Breast epithelium (tissue), 3 donors: ENCODE results near the gene DRAP1.

ENCODE experiments used
- POLR2A ChIP-seq: fragments of 450-650 bp; IDR thresholded peaks from one replicate; pipeline ENCODE4 v1.6.1; 2016; ENCODE audit warnings: antibody characterized with exemption, mild to moderate bottlenecking, moderate library complexity
- POLR2AphosphoS5 ChIP-seq, 3 donors: sonication (generic); formaldehyde crosslinking; IDR thresholded peaks; one replicate each; pipeline ENCODE4 v1.6.1; 2017; ENCODE audit warnings: antibody characterized with exemption in 3 of 3
- TF ChIP-seq, protein P1 (sequence below), 3 donors: fragments of 450-650 bp; IDR thresholded peaks; one replicate each; pipeline ENCODE4 v1.5.1; 2016 to 2017; ENCODE audit warnings: antibody characterized with exemption in 3 of 3, mild to moderate bottlenecking in 3 of 3, moderate library complexity in 3 of 3

DNA sequence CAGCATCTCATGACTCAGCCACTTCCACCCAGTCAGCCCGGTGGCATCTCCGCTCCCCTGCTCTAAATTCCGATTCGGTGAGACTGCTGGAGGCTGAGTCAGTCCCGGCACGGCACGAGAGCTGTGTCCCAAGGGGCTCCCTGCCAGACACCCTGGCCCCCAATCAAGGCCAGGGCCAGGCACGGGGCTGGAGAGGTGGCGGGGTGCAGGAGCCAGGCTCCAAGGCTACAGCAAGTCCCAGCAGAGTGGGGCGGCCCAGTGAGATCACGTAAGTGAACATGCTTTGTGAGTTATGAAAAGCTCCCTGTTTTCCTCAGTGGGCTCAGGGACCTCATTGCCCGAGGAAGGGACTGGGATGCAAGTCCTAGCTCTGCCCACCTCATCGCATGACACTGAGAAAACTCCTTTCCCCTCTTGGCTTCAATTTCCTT, 3.4 kb upstream of the DRAP1 start:
- peak; percentile 42 to 92 (median 65) for TF ChIP-seq POLR2AphosphoS5 (IDR thresholded peaks at IDR 0.05)
- TF ChIP-seq, protein P1, sequence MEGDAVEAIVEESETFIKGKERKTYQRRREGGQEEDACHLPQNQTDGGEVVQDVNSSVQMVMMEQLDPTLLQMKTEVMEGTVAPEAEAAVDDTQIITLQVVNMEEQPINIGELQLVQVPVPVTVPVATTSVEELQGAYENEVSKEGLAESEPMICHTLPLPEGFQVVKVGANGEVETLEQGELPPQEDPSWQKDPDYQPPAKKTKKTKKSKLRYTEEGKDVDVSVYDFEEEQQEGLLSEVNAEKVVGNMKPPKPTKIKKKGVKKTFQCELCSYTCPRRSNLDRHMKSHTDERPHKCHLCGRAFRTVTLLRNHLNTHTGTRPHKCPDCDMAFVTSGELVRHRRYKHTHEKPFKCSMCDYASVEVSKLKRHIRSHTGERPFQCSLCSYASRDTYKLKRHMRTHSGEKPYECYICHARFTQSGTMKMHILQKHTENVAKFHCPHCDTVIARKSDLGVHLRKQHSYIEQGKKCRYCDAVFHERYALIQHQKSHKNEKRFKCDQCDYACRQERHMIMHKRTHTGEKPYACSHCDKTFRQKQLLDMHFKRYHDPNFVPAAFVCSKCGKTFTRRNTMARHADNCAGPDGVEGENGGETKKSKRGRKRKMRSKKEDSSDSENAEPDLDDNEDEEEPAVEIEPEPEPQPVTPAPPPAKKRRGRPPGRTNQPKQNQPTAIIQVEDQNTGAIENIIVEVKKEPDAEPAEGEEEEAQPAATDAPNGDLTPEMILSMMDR (IDR thresholded peaks at IDR 0.05): no peak
- TF ChIP-seq POLR2A: no peak
